Activated B cell treated with CpG ODN at 0.5 μM for 24 hours (primary cell): ENCODE measurements around the gene CALCOCO1. TPM values are rescaled to one million over a fixed set of nuclear protein-coding genes. Genes with fewer than 3 reads are reported as not detected.

Source experiments
- ATAC-seq: fragments of 200-7000 bp; cut with Tn5 transposase; one replicate; pipeline ENCODE4 v1.10.0; 2021; ENCODE audit warnings: low read depth, mild to moderate bottlenecking, moderate library complexity
- CTCF ChIA-PET: fragments of 350-600 bp; sonication (Branson Sonifier 250); formaldehyde crosslinking; loops from one replicate; lab custom pipeline; 2021; ENCODE audit warnings: antibody characterized with exemption; lab: Charles Lee
- POLR2A ChIA-PET: fragments of 350-600 bp; sonication (Branson Sonifier 250); formaldehyde crosslinking; loops from one replicate; lab custom pipeline; 2021; ENCODE audit warnings: antibody characterized with exemption; lab: Charles Lee
- DNase-seq: peaks from one replicate; pipeline ENCODE4 v3.0.0; 2022
- H3K27ac Mint-ChIP-seq: one replicate; pipeline ENCODE4 v1.8.0; 2020; ENCODE audit warnings: mixed read lengths
- H3K27me3 Mint-ChIP-seq: one replicate; pipeline ENCODE4 v1.8.0; 2021; ENCODE audit warnings: mixed read lengths
- H3K36me3 Mint-ChIP-seq: one replicate; pipeline ENCODE4 v1.8.0; 2021; ENCODE audit warnings: low read depth, mixed read lengths
- H3K4me1 Mint-ChIP-seq: one replicate; pipeline ENCODE4 v1.8.0; 2021; ENCODE audit warnings: mixed read lengths
- H3K4me3 Mint-ChIP-seq: one replicate; pipeline ENCODE4 v1.8.0; 2020; ENCODE audit warnings: mild to moderate bottlenecking, mixed read lengths
- H3K9me3 Mint-ChIP-seq: one replicate; pipeline ENCODE4 v1.8.0; 2020; ENCODE audit warnings: mixed read lengths
- intact Hi-C: fragments of 100-400 bp; cut with micrococcal nuclease; formaldehyde crosslinking; loops from one replicate; pipeline ENCODE4 v1.15.1; 2024
- total RNA-seq: library from RNA; stranded (reverse); gene quantifications from 2 replicates; pipeline ENCODE4 v1.2.3, GENCODE V29; 2022
- TF ChIP-seq, protein P1 (sequence below): fragments of 200-600 bp; IDR thresholded peaks from one replicate; pipeline ENCODE4 v1.8.0; 2022; ENCODE audit warnings: antibody characterized with exemption, mild to moderate bottlenecking

CALCOCO1 gene
- total RNA-seq, 1 donor from 2014 or later, result 59.5 TPM

DNA sequence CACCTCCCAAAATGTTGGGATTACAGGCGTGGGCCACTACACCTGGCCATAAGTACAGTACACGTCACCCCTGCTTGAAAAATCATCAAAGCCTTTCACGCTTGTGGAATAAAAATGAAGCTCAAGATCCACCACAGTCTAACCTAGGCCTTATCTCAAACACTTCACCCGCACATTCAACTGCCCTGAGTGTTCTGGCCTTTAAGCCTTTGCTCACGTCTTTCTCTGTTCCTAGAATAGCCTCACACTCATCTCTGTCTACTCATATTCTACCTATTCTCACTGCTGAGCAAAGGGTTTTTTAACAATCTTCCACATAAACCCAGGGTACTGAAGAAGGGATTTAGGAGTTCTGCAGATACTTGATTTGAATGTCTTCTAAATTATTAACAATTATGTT lies 9.9 kb downstream of the CALCOCO1 start:
- no peaks in the 10 kb centered on the region for H3K27me3 Mint-ChIP-seq
- ChIA-PET POLR2A (no interaction called here), CTCF (no interaction called here)
- ATAC-seq (no peak), DNase-seq (no peak)
- intact Hi-C loops, result no loop called here
- no peaks in the 10 kb centered on the region for H3K4me1 Mint-ChIP-seq
- H3K36me3 Mint-ChIP-seq, result peaks cover 76% of the 10 kb centered on the region
- H3K9me3 Mint-ChIP-seq, result no peaks in the 10 kb centered on the region
- no peak overlapping the region for H3K4me3 Mint-ChIP-seq
- no peak overlapping the region for H3K27ac Mint-ChIP-seq
- TF ChIP-seq, protein P1, sequence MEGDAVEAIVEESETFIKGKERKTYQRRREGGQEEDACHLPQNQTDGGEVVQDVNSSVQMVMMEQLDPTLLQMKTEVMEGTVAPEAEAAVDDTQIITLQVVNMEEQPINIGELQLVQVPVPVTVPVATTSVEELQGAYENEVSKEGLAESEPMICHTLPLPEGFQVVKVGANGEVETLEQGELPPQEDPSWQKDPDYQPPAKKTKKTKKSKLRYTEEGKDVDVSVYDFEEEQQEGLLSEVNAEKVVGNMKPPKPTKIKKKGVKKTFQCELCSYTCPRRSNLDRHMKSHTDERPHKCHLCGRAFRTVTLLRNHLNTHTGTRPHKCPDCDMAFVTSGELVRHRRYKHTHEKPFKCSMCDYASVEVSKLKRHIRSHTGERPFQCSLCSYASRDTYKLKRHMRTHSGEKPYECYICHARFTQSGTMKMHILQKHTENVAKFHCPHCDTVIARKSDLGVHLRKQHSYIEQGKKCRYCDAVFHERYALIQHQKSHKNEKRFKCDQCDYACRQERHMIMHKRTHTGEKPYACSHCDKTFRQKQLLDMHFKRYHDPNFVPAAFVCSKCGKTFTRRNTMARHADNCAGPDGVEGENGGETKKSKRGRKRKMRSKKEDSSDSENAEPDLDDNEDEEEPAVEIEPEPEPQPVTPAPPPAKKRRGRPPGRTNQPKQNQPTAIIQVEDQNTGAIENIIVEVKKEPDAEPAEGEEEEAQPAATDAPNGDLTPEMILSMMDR, result no peak

DNA sequence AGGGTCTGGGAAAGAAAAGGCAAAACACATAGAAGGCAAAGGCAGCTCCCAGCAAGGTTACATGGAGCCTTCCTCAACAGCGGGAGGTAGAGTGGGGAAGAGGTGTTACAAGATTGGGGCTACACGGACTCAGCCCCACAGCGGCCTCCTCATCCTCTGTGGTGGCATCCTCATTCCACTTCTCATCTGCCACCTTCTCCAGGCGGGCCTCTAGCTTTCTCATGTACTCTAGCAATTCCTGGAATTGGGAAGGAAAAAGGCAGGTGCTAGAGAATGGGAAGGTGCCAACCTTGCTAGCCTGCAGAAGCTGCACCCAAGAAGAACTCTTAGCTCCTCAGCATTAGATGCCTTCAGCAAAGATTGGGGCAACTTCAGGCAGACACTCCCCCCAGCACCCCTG lies 13.2 kb downstream of the CALCOCO1 start:
- Mint-ChIP-seq H3K4me3 (no peak overlapping the region), H3K4me1 (peaks cover 5% of the 10 kb centered on the region), H3K9me3 (no peaks in the 10 kb centered on the region), H3K27me3 (no peaks in the 10 kb centered on the region), H3K27ac (no peak overlapping the region), H3K36me3 (peaks cover 53% of the 10 kb centered on the region)
- ATAC-seq (no peak), DNase-seq (no peak)
- ChIA-PET CTCF (interaction anchor here (1.2 kb wide), 2 partner anchors 15 to 30 kb away, joined by 3 to 4 read pairs; no protein-coding TSS in a partner anchor), POLR2A (no interaction called here)
- TF ChIP-seq, protein P1, result no peak
- intact Hi-C loops, result no loop called here

DNA sequence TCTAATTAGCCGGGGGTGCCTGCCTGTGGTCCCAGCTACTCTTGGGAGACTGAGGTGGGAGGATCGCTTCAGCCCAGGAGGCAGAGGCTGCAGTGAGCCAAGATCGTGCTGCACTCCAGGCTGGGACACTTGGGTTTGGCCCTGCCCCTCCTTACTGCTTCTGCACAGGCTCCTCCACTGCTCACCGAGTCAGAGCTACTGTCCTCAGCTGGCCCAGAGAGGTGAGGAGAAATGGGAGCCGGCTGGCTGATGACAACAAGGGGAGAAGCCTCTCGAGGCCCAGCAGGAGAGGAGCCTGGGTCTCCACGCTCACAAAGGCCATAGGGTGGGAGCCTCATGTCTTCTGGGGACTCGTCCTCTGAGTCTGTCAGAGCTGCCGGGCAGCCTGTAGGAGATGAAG lies 13.7 kb downstream of the CALCOCO1 start:
- Mint-ChIP-seq H3K36me3 (peaks cover 53% of the 10 kb centered on the region), H3K9me3 (no peaks in the 10 kb centered on the region), H3K27ac (no peak overlapping the region), H3K27me3 (no peaks in the 10 kb centered on the region), H3K4me1 (peaks cover 5% of the 10 kb centered on the region), H3K4me3 (no peak overlapping the region)
- POLR2A ChIA-PET, result no interaction called here
- TF ChIP-seq, protein P1, result no peak
- DNase-seq, result no peak
- CTCF ChIA-PET, result interaction anchor here (1.2 kb wide), 2 partner anchors 15 to 30 kb away, joined by 3 to 4 read pairs; no protein-coding TSS in a partner anchor
- ATAC-seq, result no peak
- intact Hi-C loops, result no loop called here

DNA sequence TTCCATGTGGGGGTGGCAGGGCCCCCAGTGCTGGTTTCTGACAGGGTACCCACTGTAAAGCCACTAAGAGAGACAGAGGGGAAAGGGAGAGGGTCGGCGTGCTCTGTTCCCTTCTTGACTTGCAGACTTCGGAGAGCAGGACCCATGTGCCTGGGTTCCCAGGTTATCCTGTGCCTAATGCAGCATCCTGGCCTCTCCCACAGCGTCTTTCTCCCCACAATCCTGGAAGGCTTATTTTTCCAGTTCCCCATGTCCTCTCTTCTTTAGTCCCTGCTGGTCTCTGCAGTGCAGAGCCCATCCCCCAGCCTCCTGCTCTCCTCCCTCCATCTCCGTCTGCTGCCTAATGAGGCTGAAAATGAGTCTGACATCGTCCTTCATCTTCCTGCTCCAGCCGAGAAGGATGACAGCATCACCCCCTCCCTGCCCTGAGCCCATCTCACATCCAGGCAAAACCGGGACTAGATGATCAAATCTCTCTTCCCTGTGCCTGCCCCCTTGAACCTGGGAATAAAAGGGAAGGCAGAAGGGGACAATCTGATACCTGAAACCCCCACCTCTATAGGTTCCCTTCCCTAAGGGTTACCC lies 15.1 kb downstream of the CALCOCO1 start:
- POLR2A ChIA-PET, result no interaction called here
- TF ChIP-seq, protein P1, result no peak
- no peak overlapping the region for H3K4me3 Mint-ChIP-seq
- CTCF ChIA-PET, result no interaction called here
- no peaks in the 10 kb centered on the region for H3K9me3 Mint-ChIP-seq
- DNase-seq, result no peak
- H3K27me3 Mint-ChIP-seq, result peaks cover 4% of the 10 kb centered on the region
- ATAC-seq, result no peak
- H3K36me3 Mint-ChIP-seq, result peaks cover 48% of the 10 kb centered on the region
- peaks cover 5% of the 10 kb centered on the region for H3K4me1 Mint-ChIP-seq
- intact Hi-C loops, result no loop called here
- no peak overlapping the region for H3K27ac Mint-ChIP-seq

DNA sequence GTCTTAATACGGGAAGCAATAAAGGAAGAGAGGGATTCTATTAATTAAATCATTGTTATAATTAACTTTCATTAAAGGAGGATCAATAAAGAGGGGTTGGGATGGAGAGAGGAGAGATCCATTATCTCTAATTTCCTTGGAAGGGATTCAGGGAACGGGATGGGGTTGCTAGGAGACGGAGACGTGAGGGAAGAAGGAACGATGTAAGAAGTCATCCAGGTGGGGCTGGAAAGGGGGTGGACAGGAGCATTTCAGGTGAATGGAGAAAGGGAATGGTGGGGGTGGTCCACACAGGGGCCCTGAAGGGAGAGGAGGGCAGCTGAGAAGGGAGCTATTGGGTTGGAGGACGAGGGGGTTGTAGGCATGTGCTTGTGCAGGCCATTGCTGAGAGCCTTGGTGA lies 17.2 kb downstream of the CALCOCO1 start:
- no peak for DNase-seq
- no peak for ATAC-seq
- intact Hi-C loops, result no loop called here
- H3K27me3 Mint-ChIP-seq, result peaks cover 17% of the 10 kb centered on the region
- TF ChIP-seq, protein P1, result no peak
- CTCF ChIA-PET, result no interaction called here
- no peak overlapping the region for H3K27ac Mint-ChIP-seq
- no peaks in the 10 kb centered on the region for H3K9me3 Mint-ChIP-seq
- peaks cover 31% of the 10 kb centered on the region for H3K36me3 Mint-ChIP-seq
- POLR2A ChIA-PET, result interaction anchor here (0.6 kb wide), 1 partner anchor 137 kb away, joined by 3 read pairs; no protein-coding TSS in a partner anchor
- peaks cover 5% of the 10 kb centered on the region for H3K4me1 Mint-ChIP-seq
- H3K4me3 Mint-ChIP-seq, result no peak overlapping the region
